ENCODE results near the gene TMEM163. TPM values are rescaled to one million over a fixed set of nuclear protein-coding genes. Genes with fewer than 3 reads are reported as not detected.

Gene TMEM163
- total RNA-seq, 2 experiments from 2014 or later, result 0.51 TPM; not detected in 1

DNA sequence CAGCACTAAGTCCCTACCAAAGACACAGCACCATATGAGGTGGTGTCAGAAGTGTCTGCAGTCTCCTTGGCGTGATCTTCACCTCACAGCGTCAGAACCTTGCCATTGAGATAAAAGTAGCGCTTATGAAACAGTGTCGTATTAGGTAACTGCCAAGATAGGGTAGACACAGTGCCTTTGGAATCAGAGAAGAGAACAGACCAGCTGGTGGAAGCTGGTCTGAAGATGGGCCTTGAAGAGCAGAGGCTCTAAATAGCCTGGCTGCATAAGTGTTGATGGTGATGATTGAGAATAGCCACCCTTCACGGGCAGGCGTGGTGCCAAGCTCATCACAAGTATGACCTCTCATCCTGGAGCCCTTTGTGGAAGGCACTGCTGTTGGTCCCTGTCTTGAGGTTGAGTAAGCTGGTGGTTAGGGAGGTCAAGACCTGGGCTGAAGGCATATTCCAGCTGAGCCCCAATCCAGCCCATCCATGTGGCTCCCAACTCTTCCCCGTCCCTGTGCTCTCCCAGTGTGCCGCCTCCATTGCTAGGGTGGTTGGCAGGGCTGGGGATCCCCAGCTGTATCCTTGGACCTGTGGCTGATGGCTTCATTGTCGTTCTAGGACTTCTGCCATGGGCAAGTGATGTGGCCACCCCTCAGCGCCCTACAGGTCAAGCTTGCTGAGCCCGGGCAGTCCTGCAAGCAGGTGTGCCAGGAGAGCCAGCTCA, 277.5 kb downstream of the TMEM163 start:
- no peak overlapping the region for H2AFZ ChIP-seq (ENCODE audit: low read length)
- no peak overlapping the region for H3K4me2 ChIP-seq (ENCODE audit: low read length)
- intact Hi-C loops (cut with micrococcal nuclease; ENCODE audit: unreplicated experiment), result no loop called here
- TF ChIP-seq EZH2phosphoT487 (IDR thresholded peaks at IDR 0.05; ENCODE audit: borderline replicate concordance, low read depth, low read length), result no peak
- TF ChIP-seq, protein P1, sequence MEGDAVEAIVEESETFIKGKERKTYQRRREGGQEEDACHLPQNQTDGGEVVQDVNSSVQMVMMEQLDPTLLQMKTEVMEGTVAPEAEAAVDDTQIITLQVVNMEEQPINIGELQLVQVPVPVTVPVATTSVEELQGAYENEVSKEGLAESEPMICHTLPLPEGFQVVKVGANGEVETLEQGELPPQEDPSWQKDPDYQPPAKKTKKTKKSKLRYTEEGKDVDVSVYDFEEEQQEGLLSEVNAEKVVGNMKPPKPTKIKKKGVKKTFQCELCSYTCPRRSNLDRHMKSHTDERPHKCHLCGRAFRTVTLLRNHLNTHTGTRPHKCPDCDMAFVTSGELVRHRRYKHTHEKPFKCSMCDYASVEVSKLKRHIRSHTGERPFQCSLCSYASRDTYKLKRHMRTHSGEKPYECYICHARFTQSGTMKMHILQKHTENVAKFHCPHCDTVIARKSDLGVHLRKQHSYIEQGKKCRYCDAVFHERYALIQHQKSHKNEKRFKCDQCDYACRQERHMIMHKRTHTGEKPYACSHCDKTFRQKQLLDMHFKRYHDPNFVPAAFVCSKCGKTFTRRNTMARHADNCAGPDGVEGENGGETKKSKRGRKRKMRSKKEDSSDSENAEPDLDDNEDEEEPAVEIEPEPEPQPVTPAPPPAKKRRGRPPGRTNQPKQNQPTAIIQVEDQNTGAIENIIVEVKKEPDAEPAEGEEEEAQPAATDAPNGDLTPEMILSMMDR (conservative IDR thresholded peaks at IDR 0.05; ENCODE audit: low read length), result no peak
- no peaks in the 10 kb centered on the region for H4K20me1 ChIP-seq (ENCODE audit: insufficient read depth, low read length)
- ChIA-PET POLR2A (interaction anchor here (0.5 to 0.6 kb wide), 2 partner anchors 112 to 495 kb away, joined by 3 read pairs; no protein-coding TSS in a partner anchor), CTCF (ENCODE audit: unreplicated experiment) (interaction anchor here (0.6 to 1.3 kb wide), 2 partner anchors 11 to 14 kb away, joined by 3 to 5 read pairs; no protein-coding TSS in a partner anchor)
- no TSS peak for BruUV-seq (replicated peaks)
- peaks cover 32% of the 10 kb centered on the region; the same call in 1 of the 2 replicates for H3K36me3 ChIP-seq (ENCODE audit: insufficient read depth, low read length)
- H3K4me1 ChIP-seq (ENCODE audit: insufficient read depth, low read length, poor library complexity, severe bottlenecking), result no peaks in the 10 kb centered on the region
- no peaks in the 10 kb centered on the region for H3K9me3 ChIP-seq (ENCODE audit: low read length)
- no peaks in the 10 kb centered on the region for H3K79me2 ChIP-seq (ENCODE audit: insufficient read depth, low read depth, low read length)
- DNase-seq (ENCODE audit: low spot score), result no peak
- H3K4me3 ChIP-seq (ENCODE audit: low read depth, low read length, poor library complexity, severe bottlenecking), result no peak overlapping the region
- no peak overlapping the region for H3K27ac ChIP-seq (ENCODE audit: low read depth, low read length, poor library complexity, severe bottlenecking)
- H3K9me2 ChIP-seq (ENCODE audit: insufficient read depth, low read length), result no peaks in the 10 kb centered on the region

- Histone ChIP-seq H3K4me2 (ENCODE audit: low read length) (no peak overlapping the region), H3K4me1 (ENCODE audit: insufficient read depth, low read length, poor library complexity, severe bottlenecking) (no peaks in the 10 kb centered on the region), H3K27ac (ENCODE audit: low read depth, low read length, poor library complexity, severe bottlenecking) (no peak overlapping the region), H3K36me3 (ENCODE audit: insufficient read depth, low read length) (peaks cover 40% of the 10 kb centered on the region; the same call in 1 of the 2 replicates), H3K9me2 (ENCODE audit: insufficient read depth, low read length) (no peaks in the 10 kb centered on the region), H3K79me2 (ENCODE audit: insufficient read depth, low read depth, low read length) (no peaks in the 10 kb centered on the region), H3K4me3 (ENCODE audit: low read depth, low read length, poor library complexity, severe bottlenecking) (no peak overlapping the region), H4K20me1 (ENCODE audit: insufficient read depth, low read length) (no peaks in the 10 kb centered on the region), H3K9me3 (ENCODE audit: low read length) (no peaks in the 10 kb centered on the region), H2AFZ (ENCODE audit: low read length) (no peak overlapping the region)
- no TSS peak for BruUV-seq (replicated peaks)
- DNase-seq (ENCODE audit: low spot score), result no peak
- TF ChIP-seq, protein P1 (conservative IDR thresholded peaks at IDR 0.05; ENCODE audit: low read length), result no peak
- TF ChIP-seq EZH2phosphoT487 (IDR thresholded peaks at IDR 0.05; ENCODE audit: borderline replicate concordance, low read depth, low read length), result no peak
- intact Hi-C loops (cut with micrococcal nuclease; ENCODE audit: unreplicated experiment), result no loop called here
- CTCF ChIA-PET (ENCODE audit: unreplicated experiment), result interaction anchor here (1.3 kb wide), 1 partner anchor 12 kb away, joined by 5 read pairs; no protein-coding TSS in a partner anchor
- POLR2A ChIA-PET, result interaction anchor here (0.6 kb wide), 1 partner anchor 111 kb away, joined by 3 read pairs; no protein-coding TSS in a partner anchor
These were observed 278.4 kb downstream of the TMEM163 start for GRCh38 chr2:134440336-134440909.

GRCh38 chr2:134438371-134438770, 280.4 kb downstream of the TMEM163 start:
- no TSS peak for BruUV-seq (replicated peaks)
- Histone ChIP-seq H3K79me2 (ENCODE audit: insufficient read depth, low read depth, low read length) (no peaks in the 10 kb centered on the region), H3K27ac (ENCODE audit: low read depth, low read length, poor library complexity, severe bottlenecking) (no peak overlapping the region), H2AFZ (ENCODE audit: low read length) (no peak overlapping the region), H3K36me3 (ENCODE audit: insufficient read depth, low read length) (peaks cover 30% of the 10 kb centered on the region), H3K4me1 (ENCODE audit: insufficient read depth, low read length, poor library complexity, severe bottlenecking) (no peaks in the 10 kb centered on the region), H3K4me3 (ENCODE audit: low read depth, low read length, poor library complexity, severe bottlenecking) (no peak overlapping the region), H4K20me1 (ENCODE audit: insufficient read depth, low read length) (no peaks in the 10 kb centered on the region), H3K4me2 (ENCODE audit: low read length) (no peak overlapping the region), H3K9me3 (ENCODE audit: low read length) (no peaks in the 10 kb centered on the region), H3K9me2 (ENCODE audit: insufficient read depth, low read length) (no peaks in the 10 kb centered on the region)
- ChIA-PET CTCF (ENCODE audit: unreplicated experiment) (no interaction called here), POLR2A (interaction anchor here (0.8 kb wide), 1 partner anchor 474 kb away, joined by 3 read pairs; no protein-coding TSS in a partner anchor)
- TF ChIP-seq, protein P1 (conservative IDR thresholded peaks at IDR 0.05; ENCODE audit: low read length), result no peak
- no peak for TF ChIP-seq EZH2phosphoT487 (IDR thresholded peaks at IDR 0.05; ENCODE audit: borderline replicate concordance, low read depth, low read length)
- intact Hi-C loops (cut with micrococcal nuclease; ENCODE audit: unreplicated experiment), result no loop called here
- no peak for DNase-seq (ENCODE audit: low spot score)

All from OCI-LY7 (cell line).